Ovary (tissue), 9 donors: Measurements from ENCODE around the gene PEPD. TPM values are rescaled to one million over a fixed set of nuclear protein-coding genes. Genes with fewer than 3 reads are reported as not detected.

Source experiments
- DNase-seq, 5 donors: peaks; one replicate each; pipeline ENCODE4 v3.0.0-alpha.2; 2019 to 2020
- H3K27ac ChIP-seq, 2 donors: fragments of 200-600 bp; one replicate each; pipeline versions ENCODE4 v1.5.1 to v1.8.0; 2019 to 2022
- H3K27me3 ChIP-seq: fragments of 200-600 bp; one replicate; pipeline ENCODE4 v1.8.0; 2022
- H3K36me3 ChIP-seq: fragments of 200-600 bp; sonication (generic); one replicate; pipeline ENCODE4 v1.5.1; 2019
- H3K4me1 ChIP-seq: one replicate; pipeline ENCODE4 v1.8.1; 2013; ENCODE audit warnings: mild to moderate bottlenecking, moderate library complexity; ENCODE audit not compliant: insufficient read depth
- H3K4me3 ChIP-seq: fragments of 200-600 bp; sonication (generic); one replicate; pipeline ENCODE4 v1.5.1; 2017
- H3K9me3 ChIP-seq, 2 donors: fragments of 200-600 bp in 1 of 2; sonication (generic) in 1 of 2; one replicate each; pipeline versions ENCODE4 v1.5.1 to v1.8.1; 2013 to 2019; ENCODE audit warnings: mild to moderate bottlenecking in 1 of 2, moderate library complexity in 1 of 2
- CTCF ChIP-seq, 3 donors: fragments of 450-650 bp in 2 of 3; fragments of 200-600 bp in 1 of 3; IDR thresholded peaks; one replicate each; pipeline versions ENCODE4 v1.5.1 to v1.8.0; 2016 to 2022; ENCODE audit warnings: antibody characterized with exemption in 3 of 3, mild to moderate bottlenecking in 1 of 3
- EP300 ChIP-seq: sonication (generic); formaldehyde crosslinking; IDR thresholded peaks from one replicate; pipeline ENCODE4 v1.6.1; 2017; ENCODE audit warnings: antibody characterized with exemption
- POLR2A ChIP-seq: fragments of 450-650 bp; IDR thresholded peaks from one replicate; pipeline ENCODE4 v1.6.1; 2017; ENCODE audit warnings: antibody characterized with exemption, mild to moderate bottlenecking, moderate library complexity
- WGBS, 3 donors: extraction: QIAGEN DNeasy Blood & Tissue Kit in 1 of 3; methylation state at CpG; one replicate each; pipeline versions ENCODE4 v1.1.5 to v1.1.7; 2013 to 2017; 5-methylcytosine and 5-hydroxymethylcytosine counted together
- intact Hi-C, 4 donors: fragments of 100-400 bp; cut with DNase I; formaldehyde crosslinking; loops; one replicate each; pipeline versions ENCODE4 v1.11.0 to v1.15.1; 2022 to 2023
- polyA plus RNA-seq, 2 donors: library from polyadenylated mRNA; stranded (reverse); fragments of 200-250 nt in 1 of 2; fragments of 350-450 nt in 1 of 2; fragmentation: Illumina TruSeq in 1 of 2; extraction: RNeasy Lipid Tissue Mini Kit (QIAGEN cat#74804) in 1 of 2; gene quantifications; one replicate each; pipeline ENCODE4 v1.2.3, GENCODE V29; 2013 to 2014
- total RNA-seq, 7 donors: library from RNA; depleted of rRNA in 2 of 7; stranded (reverse); fragments of >200 nt in 2 of 7; fragmentation: NEBNext Ultra II Directional in 3 of 7; extraction: Animal tissue kit (Norgen Biotek cat#: 25700) in 3 of 7; gene quantifications; one replicate each; pipeline versions ENCODE4 v1.1.0 to v1.2.4, GENCODE V29; 2016 to 2023
- donor health status: DM: no; HTN: no; CAD: no; lungs with moderate emphysema.
- donor health status: DM: no; HTN: no; CAD: no.
- donor health status: Bipolar disorder and iron deficiency.
- donor health status: DM: yes; HTN: yes; CAD: no.
- donor health status: DM: no; HTN: no; CAD: no.
- donor health status: DM: yes; HTN: yes; CAD: no.

The PEPD gene
- total and polyA plus RNA-seq, 9 donors: 38.7 to 66.9 (median 58.9) TPM

GRCh38 chr19:33392341-33393285, 129.0 kb downstream of the PEPD start:
- intact Hi-C loops: loop anchor here in 1 of 4 donors (10.0 kb wide), 1 partner anchor 78 kb away; no protein-coding TSS in a partner anchor
- Histone ChIP-seq H3K4me3 (no peak overlapping the region), H3K9me3 (no peaks in the 10 kb centered on the region), H3K36me3 (no peaks in the 10 kb centered on the region), H3K27ac (no peak overlapping the region), H3K4me1 (peaks cover 12% of the 10 kb centered on the region), H3K27me3 (no peaks in the 10 kb centered on the region)
- TF ChIP-seq EP300: no peak
- no peak for TF ChIP-seq CTCF (IDR thresholded peaks at IDR 0.05)
- TF ChIP-seq POLR2A: no peak
- 42 to 55% (median 54%) methylated on average over 21 to 39 of the region's 39 CpGs for WGBS, 3 donors
- DNase-seq: peak; percentile 29 to 70 (median 47)

GRCh38 chr19:33391631-33392249, 129.9 kb downstream of the PEPD start:
- no peaks in the 10 kb centered on the region for H3K9me3 ChIP-seq
- 87 to 92% (median 91%) methylated on average over 8 to 12 of the region's 12 CpGs for whole genome bisulfite sequencing, 3 donors
- TF ChIP-seq CTCF (IDR thresholded peaks at IDR 0.05) (no peak), POLR2A (no peak), EP300 (no peak)
- no peaks in the 10 kb centered on the region for H3K27me3 ChIP-seq
- intact Hi-C loops: loop anchor here in 1 of 4 donors (10.0 kb wide), 1 partner anchor 77 kb away; no protein-coding TSS in a partner anchor
- H3K4me1 ChIP-seq: peaks cover 12% of the 10 kb centered on the region
- H3K4me3 ChIP-seq: no peak overlapping the region
- H3K27ac ChIP-seq: no peak overlapping the region
- H3K36me3 ChIP-seq: no peaks in the 10 kb centered on the region
- peak in 3 of 5 donors; percentile 5 to 28 (median 12) for DNase-seq

- Histone ChIP-seq H3K4me1 (peaks cover 11% of the 10 kb centered on the region), H3K27ac (no peak overlapping the region), H3K9me3 (no peaks in the 10 kb centered on the region), H3K4me3 (no peak overlapping the region), H3K27me3 (no peaks in the 10 kb centered on the region), H3K36me3 (no peaks in the 10 kb centered on the region)
- TF ChIP-seq POLR2A (no peak), CTCF (IDR thresholded peaks at IDR 0.05) (no peak), EP300 (no peak)
- WGBS, 3 donors: 85 to 91% (median 87%) methylated on average over 22 to 24 of the region's 24 CpGs
- peak in 4 of 5 donors; percentile 11 to 41 (median 31) for DNase-seq
- intact Hi-C loops: loop anchor here in 1 of 4 donors (10.0 kb wide), 1 partner anchor 76 kb away; no protein-coding TSS in a partner anchor
These were observed 130.5 kb downstream of the PEPD start for GRCh38 chr19:33390908-33391630.
